GM19043 (cell line): Measurements from ENCODE around the gene YARS2.

ENCODE experiments used
- ATAC-seq: cut with Tn5 transposase; IDR thresholded peaks from one replicate; pipeline ENCODE4 v1.9.1; 2021; ENCODE audit warnings: low read depth; ENCODE audit not compliant: unreplicated experiment

Gene YARS2

GRCh38 chr12:32755654-32756475, at the start of gene YARS2:
Gene YARS2 (minus strand): TSS chr12:32755897. CDS start chr12:32755874, 23 bp downstream.
- peak; percentile 85 for ATAC-seq

GRCh38 chr12:32804301-32804700, 48.6 kb upstream of the YARS2 start:
- ATAC-seq: no peak

- ATAC-seq: no peak
Measured at GRCh38 chr12:32801269-32801980, 45.7 kb upstream of the YARS2 start.

- no peak for ATAC-seq
Measured at GRCh38 chr12:32794281-32794680, 38.6 kb upstream of the YARS2 start.

- no peak for ATAC-seq
Measured at GRCh38 chr12:32789916-32790315, 34.2 kb upstream of the YARS2 start.

- ATAC-seq: no peak
Measured at GRCh38 chr12:32789446-32789845, 33.7 kb upstream of the YARS2 start.

- no peak for ATAC-seq
Measured at GRCh38 chr12:32788405-32788804, 32.7 kb upstream of the YARS2 start.

GRCh38 chr12:32785557-32785956, 29.9 kb upstream of the YARS2 start:
- ATAC-seq: no peak

- no peak for ATAC-seq
Measured at GRCh38 chr12:32783029-32783428, 27.3 kb upstream of the YARS2 start.

- ATAC-seq: no peak
Measured at GRCh38 chr12:32780071-32780470, 24.4 kb upstream of the YARS2 start.

- ATAC-seq: no peak
Measured at GRCh38 chr12:32777691-32778175, 22.0 kb upstream of the YARS2 start.

- ATAC-seq: no peak
Measured at GRCh38 chr12:32777159-32777558, 21.5 kb upstream of the YARS2 start.

- ATAC-seq: no peak
Measured at GRCh38 chr12:32776258-32776657, 20.6 kb upstream of the YARS2 start.

- no peak for ATAC-seq
Measured at GRCh38 chr12:32773691-32774090, 18.0 kb upstream of the YARS2 start.

GRCh38 chr12:32770141-32770540, 14.4 kb upstream of the YARS2 start:
- no peak for ATAC-seq

- ATAC-seq: no peak
Measured at GRCh38 chr12:32768518-32768917, 12.8 kb upstream of the YARS2 start.

GRCh38 chr12:32765906-32766305, 10.2 kb upstream of the YARS2 start:
- no peak for ATAC-seq

- ATAC-seq: no peak
Measured at GRCh38 chr12:32761716-32762115, 6.0 kb upstream of the YARS2 start.

GRCh38 chr12:32757157-32757556, 1.5 kb upstream of the YARS2 start:
- ATAC-seq: no peak

GRCh38 chr12:32756476-32757066, 874 bp upstream of the YARS2 start:
- ATAC-seq: no peak

- ATAC-seq: peak; percentile 65
Measured at GRCh38 chr12:32755051-32755653, 545 bp downstream of the YARS2 start.
